Loucy (cell line): ENCODE results near the gene PEX16.

Source experiments
- EZH2phosphoT487 ChIP-seq: fragments of 200-600 bp; IDR thresholded peaks from 2 replicates; pipeline ENCODE4 v1.6.1; 2018; ENCODE audit warnings: antibody characterized with exemption, mild to moderate bottlenecking, moderate library complexity, borderline replicate concordance
- TF ChIP-seq, protein P1 (sequence below): fragments of 200-600 bp; sonication (generic); conservative IDR thresholded peaks from 2 replicates; pipeline ENCODE4 v1.5.1; 2014; ENCODE audit warnings: mild to moderate bottlenecking, antibody characterized with exemption, low read length

DNA sequence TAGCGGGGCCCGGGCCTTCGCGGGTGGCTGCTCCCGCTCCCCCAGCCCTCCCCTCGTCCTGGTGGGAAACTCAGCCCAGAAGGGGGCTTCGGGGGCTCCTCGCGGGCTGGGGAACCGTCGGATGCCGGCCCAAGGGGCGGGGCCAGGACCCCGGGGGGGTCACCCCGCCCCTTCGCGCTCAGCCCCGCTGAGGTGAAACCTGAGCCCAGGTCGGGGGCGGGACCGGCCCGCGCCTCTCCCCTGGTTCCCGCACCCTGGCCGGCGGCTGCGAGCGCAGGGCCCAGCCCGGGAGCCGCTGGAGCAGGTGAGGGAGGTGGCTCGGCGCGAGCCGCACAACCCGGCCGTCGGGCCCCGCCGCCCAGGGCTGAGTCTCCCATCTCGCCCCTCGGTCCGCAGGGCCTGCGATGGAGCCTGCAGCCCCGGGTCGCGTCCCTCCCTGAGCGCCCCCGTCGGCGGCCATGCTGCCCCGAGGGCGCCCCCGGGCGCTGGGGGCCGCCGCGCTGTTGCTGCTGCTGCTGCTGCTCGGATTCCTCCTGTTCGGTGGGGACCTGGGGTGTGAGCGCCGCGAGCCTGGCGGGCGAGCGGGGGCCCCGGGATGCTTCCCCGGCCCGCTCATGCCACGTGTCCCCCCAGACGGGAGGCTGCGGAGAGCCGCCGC is 4.9 kb upstream of the PEX16 start, which contains the start of gene LARGE2:
- TF ChIP-seq, protein P1, sequence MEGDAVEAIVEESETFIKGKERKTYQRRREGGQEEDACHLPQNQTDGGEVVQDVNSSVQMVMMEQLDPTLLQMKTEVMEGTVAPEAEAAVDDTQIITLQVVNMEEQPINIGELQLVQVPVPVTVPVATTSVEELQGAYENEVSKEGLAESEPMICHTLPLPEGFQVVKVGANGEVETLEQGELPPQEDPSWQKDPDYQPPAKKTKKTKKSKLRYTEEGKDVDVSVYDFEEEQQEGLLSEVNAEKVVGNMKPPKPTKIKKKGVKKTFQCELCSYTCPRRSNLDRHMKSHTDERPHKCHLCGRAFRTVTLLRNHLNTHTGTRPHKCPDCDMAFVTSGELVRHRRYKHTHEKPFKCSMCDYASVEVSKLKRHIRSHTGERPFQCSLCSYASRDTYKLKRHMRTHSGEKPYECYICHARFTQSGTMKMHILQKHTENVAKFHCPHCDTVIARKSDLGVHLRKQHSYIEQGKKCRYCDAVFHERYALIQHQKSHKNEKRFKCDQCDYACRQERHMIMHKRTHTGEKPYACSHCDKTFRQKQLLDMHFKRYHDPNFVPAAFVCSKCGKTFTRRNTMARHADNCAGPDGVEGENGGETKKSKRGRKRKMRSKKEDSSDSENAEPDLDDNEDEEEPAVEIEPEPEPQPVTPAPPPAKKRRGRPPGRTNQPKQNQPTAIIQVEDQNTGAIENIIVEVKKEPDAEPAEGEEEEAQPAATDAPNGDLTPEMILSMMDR: no peak
- TF ChIP-seq EZH2phosphoT487: no peak
